ENCODE data around the gene ZNF324. TPM values are rescaled to one million over a fixed set of nuclear protein-coding genes. Genes with fewer than 3 reads are reported as not detected.

The ZNF324 gene
- total and polyA plus RNA-seq, 2 of the 4 experiments (the other 2 are of a cell fraction), result 6.0 to 6.6 TPM

- ATAC-seq (ENCODE audit: low read depth), result no peak
- H3K27ac ChIP-seq (ENCODE audit: insufficient read depth, low read length), result no peak overlapping the region
- H2AFZ ChIP-seq (replicated peaks; ENCODE audit: low read length, poor library complexity), result no peak overlapping the region
- no peaks in the 10 kb centered on the region for H3K27me3 ChIP-seq (ENCODE audit: control insufficient read depth, insufficient read depth, low read length)
- no peak overlapping the region for H2BK15ac ChIP-seq (ENCODE audit: low read depth, low read length)
- in situ Hi-C loops (cut with MboI; ENCODE audit: low sequenced_read_pairs), result no loop called here
- no peak overlapping the region for H3K4me3 ChIP-seq (ENCODE audit: insufficient read depth, low read depth, low read length)
- BruUV-seq (replicated peaks), result no TSS peak
- no CpG with 5 or more reads among the region's 2 CpGs for WGBS, 2 experiments (ENCODE audit: extremely low coverage in 2 of 2, insufficient read length in 1 of 2)
- no peak overlapping the region for H3K18ac ChIP-seq (ENCODE audit: low read depth, low read length)
- H2AK5ac ChIP-seq (ENCODE audit: low read depth, low read length), result no peak overlapping the region
- no peaks in the 10 kb centered on the region for H4K20me1 ChIP-seq (ENCODE audit: insufficient read depth, low read length)
- no peak overlapping the region for H2AK9ac ChIP-seq (replicated peaks; ENCODE audit: low read depth, low read length, poor library complexity)
- POLR2A ChIA-PET (ENCODE audit: unreplicated experiment), result no interaction called here
- 0 out of 2 replicates have a peak, but pooled peaks cover 3% of the 10 kb centered on the region for H3K9me1 ChIP-seq (ENCODE audit: insufficient read depth, low read length)
- H3K9me3 ChIP-seq (ENCODE audit: control insufficient read depth, insufficient read depth, low read length), result no peaks in the 10 kb centered on the region
- no peak overlapping the region for H2BK120ac ChIP-seq (ENCODE audit: low read depth, low read length)
- dilution Hi-C loops (cut with HindIII; ENCODE audit: low sequenced_read_pairs, unreplicated experiment), result no loop called here
- TF ChIP-seq MXI1 (IDR thresholded peaks at IDR 0.05; ENCODE audit: borderline replicate concordance, low read depth, low read length) (no peak), CTCF (conservative IDR thresholded peaks at IDR 0.05; ENCODE audit: low read depth, low read length) (no peak), RCOR1 (IDR thresholded peaks at IDR 0.05; ENCODE audit: insufficient replicate concordance, low read length) (no peak), ELK1 (IDR thresholded peaks at IDR 0.05; ENCODE audit: borderline replicate concordance, low read depth, low read length) (no peak), FOS (IDR thresholded peaks at IDR 0.05; ENCODE audit: low read depth, low read length) (no peak), RFX5 (IDR thresholded peaks at IDR 0.05; ENCODE audit: low read depth, low read length) (no peak), MAFK (IDR thresholded peaks at IDR 0.05; ENCODE audit: low read depth, low read length) (no peak), CEBPB (IDR thresholded peaks at IDR 0.05; ENCODE audit: low read depth, low read length) (no peak), SMC3 (IDR thresholded peaks at IDR 0.05; ENCODE audit: low read depth, low read length) (no peak), RAD21 (IDR thresholded peaks at IDR 0.05; ENCODE audit: low read length) (no peak), MAZ (IDR thresholded peaks at IDR 0.05; ENCODE audit: borderline replicate concordance, low read depth, low read length) (no peak), BHLHE40 (IDR thresholded peaks at IDR 0.05; ENCODE audit: low read depth, low read length) (no peak), POLR2A (IDR thresholded peaks at IDR 0.05; ENCODE audit: low read depth, low read length) (no peak), NFE2L2 (IDR thresholded peaks at IDR 0.05; ENCODE audit: low read depth, low read length) (no peak), USF2 (IDR thresholded peaks at IDR 0.05; ENCODE audit: low read depth, low read length) (no peak), CHD1 (IDR thresholded peaks at IDR 0.05; ENCODE audit: low read depth, low read length) (no peak)
- peaks cover 10% of the 10 kb centered on the region for H3K36me3 ChIP-seq (ENCODE audit: control insufficient read depth, insufficient read depth, low read length)
- no peak overlapping the region for H3K56ac ChIP-seq (ENCODE audit: extremely low read depth, insufficient read depth, low read length)
- no peak overlapping the region for H3K23ac ChIP-seq (ENCODE audit: low read depth, low read length)
- no peak overlapping the region for H3K9ac ChIP-seq (ENCODE audit: low read depth, low read length)
- no peak overlapping the region for H3K4ac ChIP-seq (ENCODE audit: low read depth, low read length)
- no peak overlapping the region for H2BK5ac ChIP-seq (ENCODE audit: low read depth, low read length, poor library complexity, severe bottlenecking)
- H4K5ac ChIP-seq (ENCODE audit: low read depth, low read length), result no peak overlapping the region
- H4K91ac ChIP-seq (ENCODE audit: insufficient read depth, low read depth, low read length), result no peak overlapping the region
- no peak overlapping the region for H3K4me2 ChIP-seq (ENCODE audit: low read depth, low read length)
- H4K8ac ChIP-seq (ENCODE audit: low read depth in 2 of 2, low read length in 2 of 2), result no peak overlapping the region
- no peaks in the 10 kb centered on the region; a peak in 1 of 4 replicates for H3K79me1 ChIP-seq (ENCODE audit: low read depth in 1 of 2, low read length in 2 of 2)
- H3K4me1 ChIP-seq (ENCODE audit: control insufficient read depth, insufficient read depth, low read length), result no peaks in the 10 kb centered on the region
- H2BK20ac ChIP-seq (ENCODE audit: low read depth, low read length), result no peak overlapping the region
- no peak for DNase-seq
- intact Hi-C loops (cut with micrococcal nuclease), result no loop called here
- no peak overlapping the region for H3K14ac ChIP-seq (replicated peaks; ENCODE audit: low read depth, low read length)
- CTCF ChIA-PET, result no interaction called here
Measured at GRCh38 chr19:58460039-58460438, 6.8 kb upstream of the ZNF324 start.
